GDM1 (cell line): ENCODE measurements around the gene LCN6.
A peak's percentile ranks its signal among the peaks of the same experiment; 100 is the strongest.
"Not testable (repeated sequence)": the region's sequence is repeated elsewhere in the genome, so short reads cannot be mapped to it uniquely, and the experiment has no call there.

ENCODE experiments used
- DNase-seq: peaks from one replicate; lab custom pipeline; 2025; lab: John Stamatoyannopoulos, UW

LCN6 gene

GRCh38 chr9:136709454-136710109, 38.7 kb downstream of the LCN6 start:
- DNase-seq = no peak

- DNase-seq = no peak
Observed at GRCh38 chr9:136707849-136708517, 40.3 kb downstream of the LCN6 start.

GRCh38 chr9:136707011-136707410, 41.3 kb downstream of the LCN6 start:
- no peak for DNase-seq

- no peak for DNase-seq
Observed at GRCh38 chr9:136705564-136705963, 42.8 kb downstream of the LCN6 start.

GRCh38 chr9:136704741-136705140, 43.6 kb downstream of the LCN6 start:
- DNase-seq = not testable (repeated sequence)

- DNase-seq = peak; percentile 68
Observed at GRCh38 chr9:136703276-136703860, 45.0 kb downstream of the LCN6 start.

GRCh38 chr9:136701668-136702053, 46.7 kb downstream of the LCN6 start:
- no peak for DNase-seq

GRCh38 chr9:136700959-136701667, 47.2 kb downstream of the LCN6 start:
- no peak for DNase-seq

GRCh38 chr9:136700304-136700703, 48.0 kb downstream of the LCN6 start:
- DNase-seq = no peak

GRCh38 chr9:136698635-136699246, 49.6 kb downstream of the LCN6 start:
- DNase-seq = no peak

GRCh38 chr9:136697821-136698526, 50.4 kb downstream of the LCN6 start:
- DNase-seq = no peak

- DNase-seq = no peak
Observed at GRCh38 chr9:136697146-136697820, 51.0 kb downstream of the LCN6 start.

- DNase-seq = no peak
Observed at GRCh38 chr9:136696502-136696901, 51.8 kb downstream of the LCN6 start.

- DNase-seq = no peak
Observed at GRCh38 chr9:136695955-136696354, 52.4 kb downstream of the LCN6 start.

GRCh38 chr9:136695435-136695895, 52.9 kb downstream of the LCN6 start:
- DNase-seq = no peak

GRCh38 chr9:136694872-136695247, 53.5 kb downstream of the LCN6 start:
- DNase-seq = no peak

GRCh38 chr9:136694163-136694871, 54.0 kb downstream of the LCN6 start:
- peak; percentile 38 for DNase-seq
